HG03442 (cell line): ENCODE measurements around the gene GRK6.

Source experiments
- ATAC-seq: cut with Tn5 transposase; IDR thresholded peaks from one replicate; pipeline ENCODE4 v1.9.1; 2021; ENCODE audit warnings: mild to moderate bottlenecking, moderate library complexity; ENCODE audit not compliant: unreplicated experiment

GRK6 gene

GRCh38 chr5:177426566-177427210 is at the start of gene GRK6:
Gene GRK6, plus strand, starts transcription at chr5:177426676. Its CDS starts 170 bp downstream, at chr5:177426846.
- ATAC-seq: peak; percentile 3

GRCh38 chr5:177377851-177378776 is 48.4 kb upstream of the GRK6 start:
- ATAC-seq: no peak

GRCh38 chr5:177378884-177379883 is 47.3 kb upstream of the GRK6 start:
- peak; percentile 54 for ATAC-seq

GRCh38 chr5:177380805-177381126 is 45.7 kb upstream of the GRK6 start:
- ATAC-seq: no peak

GRCh38 chr5:177382423-177383029 is 44.0 kb upstream of the GRK6 start:
- no peak for ATAC-seq

GRCh38 chr5:177383181-177383580 is 43.3 kb upstream of the GRK6 start:
- no peak for ATAC-seq

- no peak for ATAC-seq
Observed at GRCh38 chr5:177384134-177384533, 42.3 kb upstream of the GRK6 start, which contains the start of gene SLC34A1. Gene SLC34A1, plus strand, starts transcription at chr5:177384434. Its CDS starts 1,308 bp downstream, at chr5:177385742.

GRCh38 chr5:177385720-177386119 is 40.8 kb upstream of the GRK6 start:
- ATAC-seq: no peak

- no peak for ATAC-seq
Observed at GRCh38 chr5:177386542-177386941, 39.9 kb upstream of the GRK6 start.

- no peak for ATAC-seq
Observed at GRCh38 chr5:177387405-177387804, 39.1 kb upstream of the GRK6 start.

GRCh38 chr5:177388521-177389052 is 37.9 kb upstream of the GRK6 start:
- ATAC-seq: no peak

- peak; percentile 34 for ATAC-seq
Observed at GRCh38 chr5:177389241-177390169, 37.0 kb upstream of the GRK6 start.

GRCh38 chr5:177390363-177391300 is 35.8 kb upstream of the GRK6 start:
- no peak for ATAC-seq

GRCh38 chr5:177392765-177393164 is 33.7 kb upstream of the GRK6 start:
- no peak for ATAC-seq

- ATAC-seq: no peak
Observed at GRCh38 chr5:177393206-177393765, 33.2 kb upstream of the GRK6 start.

GRCh38 chr5:177393990-177394389 is 32.5 kb upstream of the GRK6 start:
- no peak for ATAC-seq

- no peak for ATAC-seq
Observed at GRCh38 chr5:177396078-177396477, 30.4 kb upstream of the GRK6 start.

GRCh38 chr5:177396807-177397206 is 29.7 kb upstream of the GRK6 start:
- ATAC-seq: no peak
